GM12878 (cell line): ENCODE data around the gene MXRA8. TPM values are rescaled to one million over a fixed set of nuclear protein-coding genes. Genes with fewer than 3 reads are reported as not detected.
A peak's percentile ranks its signal among the peaks of the same experiment; 100 is the strongest.

Source experiments
- CBFB ChIP-seq: IDR thresholded peaks from 2 replicates; pipeline ENCODE4 v1.6.1; 2016; ENCODE audit warnings: antibody characterized with exemption, low read depth
- HDAC6 ChIP-seq: fragments of 200-600 bp; sonication (generic); IDR thresholded peaks from one replicate; pipeline ENCODE4 v1.8.0; 2017; ENCODE audit warnings: antibody characterized with exemption; ENCODE audit not compliant: unreplicated experiment
- IRF5 ChIP-seq: fragments of 450-650 bp; IDR thresholded peaks from 2 replicates; pipeline ENCODE4 v1.6.1; 2017; ENCODE audit warnings: borderline replicate concordance
- NBN ChIP-seq: fragments of 450-650 bp; IDR thresholded peaks from 2 replicates; pipeline ENCODE4 v1.6.1; 2016
- NR2C2 ChIP-seq: IDR thresholded peaks from 2 replicates; pipeline ENCODE4 v1.6.1; 2011; ENCODE audit warnings: borderline replicate concordance, low read depth; ENCODE audit not compliant: control insufficient read depth, insufficient read length
- NR2F1 ChIP-seq: fragments of 450-650 bp; conservative IDR thresholded peaks from 2 replicates; pipeline ENCODE4 v1.6.1; 2017; ENCODE audit warnings: mild to moderate bottlenecking
- PAX5 ChIP-seq: IDR thresholded peaks from 2 replicates; pipeline ENCODE4 v1.6.1; 2011; ENCODE audit warnings: low read depth, low read length, borderline replicate concordance
- PKNOX1 ChIP-seq: fragments of 450-650 bp; IDR thresholded peaks from 2 replicates; pipeline ENCODE4 v1.6.1; 2016; ENCODE audit warnings: mild to moderate bottlenecking
- POLR2A ChIP-seq: IDR thresholded peaks from 2 replicates; pipeline ENCODE4 v1.6.1; 2011; ENCODE audit warnings: low read depth, mild to moderate bottlenecking, low read length
- RUNX3 ChIP-seq: IDR thresholded peaks from 2 replicates; pipeline ENCODE4 v1.6.1; 2012; ENCODE audit warnings: low read length, inconsistent platforms
- SMC3 ChIP-seq: IDR thresholded peaks from 2 replicates; pipeline ENCODE4 v1.6.1; 2011; ENCODE audit warnings: low read length, improper control_type of control experiment, borderline replicate concordance
- SRF ChIP-seq, 2 experiments: IDR thresholded peaks; 2 replicates each; pipeline ENCODE4 v1.6.1; 2011; ENCODE audit warnings: low read depth in 2 of 2, low read length in 2 of 2, mild to moderate bottlenecking in 1 of 2, moderate library complexity in 1 of 2
- SUZ12 ChIP-seq: fragments of 200-600 bp; sonication (generic); IDR thresholded peaks from one replicate; pipeline ENCODE4 v1.6.1; 2018; ENCODE audit warnings: antibody characterized with exemption, mild to moderate bottlenecking; ENCODE audit not compliant: unreplicated experiment
- TAF1 ChIP-seq: IDR thresholded peaks from 2 replicates; pipeline ENCODE4 v1.6.1; 2011; ENCODE audit warnings: mild to moderate bottlenecking, low read depth, low read length, borderline replicate concordance
- TBL1XR1 ChIP-seq: IDR thresholded peaks from 2 replicates; pipeline ENCODE4 v1.6.1; 2012; ENCODE audit warnings: low read depth, low read length, improper control_type of control experiment
- YY1 ChIP-seq: IDR thresholded peaks from 2 replicates; pipeline ENCODE4 v1.6.1; 2011; ENCODE audit warnings: low read depth, mild to moderate bottlenecking, low read length
- ZBED1 ChIP-seq: IDR thresholded peaks from 2 replicates; pipeline ENCODE4 v1.6.1; 2016; ENCODE audit warnings: borderline replicate concordance
- ZBTB40 ChIP-seq: fragments of 450-650 bp; IDR thresholded peaks from 2 replicates; pipeline ENCODE4 v1.6.1; 2016; ENCODE audit warnings: mild to moderate bottlenecking, moderate library complexity, borderline replicate concordance
- ZNF274 ChIP-seq: IDR thresholded peaks from one replicate; pipeline ENCODE4 v1.8.0; 2011; ENCODE audit not compliant: insufficient read length, insufficient read depth
- ZNF687 ChIP-seq: fragments of 450-650 bp; IDR thresholded peaks from 2 replicates; pipeline ENCODE4 v1.6.1; 2017; ENCODE audit warnings: mild to moderate bottlenecking, moderate library complexity
- ZZZ3 ChIP-seq: IDR thresholded peaks from 2 replicates; pipeline ENCODE4 v1.6.1; 2011; ENCODE audit warnings: low read depth; ENCODE audit not compliant: control insufficient read depth, insufficient read length
- polyA plus RNA-seq, 11 experiments: library from polyadenylated mRNA; depleted of rRNA in 4 of 11; unstranded in 6 of 11; stranded (reverse) in 5 of 11; fragments of >200 nt; fragmentation: Nextera tagmentation in 4 of 11; fragmentation: Illumina TruSeq in 1 of 11; extraction: Ambion mirVana in 4 of 11; extraction: Trizol in 1 of 11; gene quantifications; 1 replicate in 1 of 11; 2 replicates in 10 of 11; pipeline versions ENCODE4 v1.2.1 to v1.2.3, GENCODE V29; 2011 to 2016; ENCODE audit warnings: inconsistent platforms in 2 of 11, missing spikeins in 2 of 11, low read depth in 1 of 11
- total RNA-seq, 4 experiments: library from RNA; depleted of rRNA in 3 of 4; stranded (reverse); fragments of >200 nt in 3 of 4; fragmentation: Illumina TruSeq in 1 of 4; extraction: Trizol in 1 of 4; gene quantifications; 2 replicates each; pipeline versions ENCODE4 v1.2.1 to v1.2.3, GENCODE V29; 2013 to 2021

Gene MXRA8
- total and polyA plus RNA-seq, 10 of the 15 experiments (the other 5 are each of a cell fraction or from before 2014, with no cell fraction given): 0.11 to 0.54 (median 0.21) TPM; not detected in 6

- TF ChIP-seq TBL1XR1 (no peak), POLR2A (peak; percentile 68), ZBTB40 (no peak), NR2C2 (no peak), TAF1 (no peak), PAX5 (no peak), CBFB (no peak), ZBED1 (no peak), NBN (no peak), ZZZ3 (no peak), NR2F1 (peak; percentile 87), SRF (IDR thresholded peaks at IDR 0.05; ENCODE audit: low read depth in 2 of 2, low read length in 2 of 2) (no peak), HDAC6 (no peak), SUZ12 (no peak), SMC3 (no peak), IRF5 (no peak), ZNF274 (no peak), RUNX3 (no peak), PKNOX1 (no peak), ZNF687 (peak; percentile 70), YY1 (no peak)
These were observed 8.9 kb downstream of the MXRA8 start, which contains the start of gene DVL1 (continued) for GRCh38 chr1:1349256-1350012.
